UCSD-AML1 (cell line): ENCODE measurements around the gene IFNA21.
"Not testable (repeated sequence)": the region's sequence is repeated elsewhere in the genome, so short reads cannot be mapped to it uniquely, and the experiment has no call there.

Experiments
- DNase-seq: peaks from one replicate; lab custom pipeline; 2025; ENCODE audit not compliant: unreplicated experiment; lab: John Stamatoyannopoulos, UW

The IFNA21 gene

GRCh38 chr9:21166560-21166959, at the start of gene IFNA21:
Gene IFNA21, minus strand, starts transcription at chr9:21166660. Its CDS starts 48 bp downstream, at chr9:21166612.
- not testable (repeated sequence) for DNase-seq

GRCh38 chr9:21213411-21214326, 47.2 kb upstream of the IFNA21 start:
- not testable (repeated sequence) for DNase-seq

- DNase-seq, result not testable (repeated sequence)
These were observed 45.7 kb upstream of the IFNA21 start for GRCh38 chr9:21212160-21212559.

- not testable (repeated sequence) for DNase-seq
These were observed 44.3 kb upstream of the IFNA21 start for GRCh38 chr9:21210782-21211181.

- no peak for DNase-seq
These were observed 43.9 kb upstream of the IFNA21 start for GRCh38 chr9:21210311-21210710.

GRCh38 chr9:21207043-21207442, 40.6 kb upstream of the IFNA21 start, which contains the start of gene IFNA10:
Gene IFNA10, minus strand, starts transcription at chr9:21207143. Its CDS starts 46 bp downstream, at chr9:21207097.
- not testable (repeated sequence) for DNase-seq

- DNase-seq, result no peak
These were observed 38.7 kb upstream of the IFNA21 start for GRCh38 chr9:21205204-21205603.

- not testable (repeated sequence) for DNase-seq
These were observed 35.6 kb upstream of the IFNA21 start, which contains the start of gene IFNA7 for GRCh38 chr9:21202105-21202504. Gene IFNA7, minus strand, starts transcription at chr9:21202205. Its CDS starts 40 bp downstream, at chr9:21202165.

GRCh38 chr9:21194867-21195776, 28.7 kb upstream of the IFNA21 start:
- DNase-seq, result not testable (repeated sequence)

GRCh38 chr9:21187487-21187886, 21.0 kb upstream of the IFNA21 start, which contains the start of gene IFNA4:
Gene IFNA4, minus strand, starts transcription at chr9:21187587. Its CDS starts 56 bp downstream, at chr9:21187531.
- DNase-seq, result not testable (repeated sequence)

- peak; percentile 22 for DNase-seq
These were observed 16.6 kb upstream of the IFNA21 start for GRCh38 chr9:21182810-21183736.

- no peak for DNase-seq
These were observed 8.2 kb upstream of the IFNA21 start for GRCh38 chr9:21174671-21175070.

- no peak for DNase-seq
These were observed 5.7 kb upstream of the IFNA21 start for GRCh38 chr9:21172156-21172555.

- DNase-seq, result no peak
These were observed 4.9 kb upstream of the IFNA21 start for GRCh38 chr9:21171351-21171750.

GRCh38 chr9:21165516-21165915, 944 bp downstream of the IFNA21 start:
- no peak for DNase-seq

GRCh38 chr9:21160178-21160577, 6.3 kb downstream of the IFNA21 start:
- DNase-seq, result peak; percentile 40

GRCh38 chr9:21155501-21155900, 11.0 kb downstream of the IFNA21 start:
- no peak for DNase-seq

- peak; percentile 30 for DNase-seq
These were observed 12.3 kb downstream of the IFNA21 start for GRCh38 chr9:21154018-21154608.

- DNase-seq, result no peak
These were observed 13.0 kb downstream of the IFNA21 start for GRCh38 chr9:21153336-21154017.
